GM23248 (cell line): ENCODE measurements around the gene CRIP1. TPM values are rescaled to one million over a fixed set of nuclear protein-coding genes. Genes with fewer than 3 reads are reported as not detected.

ENCODE experiments used
- DNase-seq: peaks from one replicate; pipeline ENCODE4 v3.0.0-alpha.2; 2015
- H2AFZ ChIP-seq: fragments of 200-600 bp; sonication (generic); 2 replicates; pipeline ENCODE4 v1.6.1; 2016; ENCODE audit warnings: antibody characterized with exemption
- H3F3A ChIP-seq: fragments of 200-600 bp; sonication (generic); 2 replicates; pipeline ENCODE4 v1.6.1; 2016; ENCODE audit warnings: mild to moderate bottlenecking, antibody characterized with exemption, mixed run types; ENCODE audit not compliant: insufficient read depth
- H3K27ac ChIP-seq: fragments of 200-600 bp; sonication (generic); 2 replicates; pipeline ENCODE4 v1.5.1; 2016; ENCODE audit warnings: mild to moderate bottlenecking
- H3K27me3 ChIP-seq: fragments of 200-600 bp; sonication (generic); replicated peaks from 2 replicates; pipeline ENCODE4 v1.6.1; 2016; ENCODE audit warnings: mild to moderate bottlenecking; ENCODE audit not compliant: insufficient read depth
- H3K36me3 ChIP-seq: fragments of 200-600 bp; sonication (generic); 2 replicates; pipeline ENCODE4 v1.6.1; 2016; ENCODE audit warnings: low read depth, mild to moderate bottlenecking
- H3K4me1 ChIP-seq: fragments of 200-600 bp; sonication (generic); 2 replicates; pipeline ENCODE4 v1.6.1; 2016; ENCODE audit warnings: mild to moderate bottlenecking; ENCODE audit not compliant: insufficient read depth
- H3K4me2 ChIP-seq: fragments of 200-600 bp; sonication (generic); one replicate; pipeline ENCODE4 v1.6.1; 2016; ENCODE audit warnings: mild to moderate bottlenecking; ENCODE audit not compliant: unreplicated experiment
- H3K4me3 ChIP-seq: fragments of 200-600 bp; sonication (generic); 2 replicates; pipeline ENCODE4 v1.5.1; 2016; ENCODE audit warnings: mild to moderate bottlenecking
- H3K79me2 ChIP-seq: fragments of 200-600 bp; sonication (generic); 2 replicates; pipeline ENCODE4 v1.6.1; 2016; ENCODE audit warnings: mild to moderate bottlenecking; ENCODE audit not compliant: insufficient read depth
- H3K9ac ChIP-seq: fragments of 200-600 bp; sonication (generic); 2 replicates; pipeline ENCODE4 v1.6.1; 2016; ENCODE audit warnings: mild to moderate bottlenecking
- H3K9me2 ChIP-seq: fragments of 200-600 bp; sonication (generic); 2 replicates; pipeline ENCODE4 v1.6.1; 2016; ENCODE audit warnings: mixed run types, mild to moderate bottlenecking, moderate library complexity; ENCODE audit not compliant: insufficient read depth
- H3K9me3 ChIP-seq: fragments of 200-600 bp; sonication (generic); one replicate; pipeline ENCODE4 v1.6.1; 2017; ENCODE audit warnings: low read depth
- H4K20me1 ChIP-seq: fragments of 200-600 bp; sonication (generic); 2 replicates; pipeline ENCODE4 v1.6.0; 2016; ENCODE audit not compliant: insufficient read depth
- EZH2 ChIP-seq: fragments of 200-600 bp; sonication (generic); IDR thresholded peaks from 2 replicates; pipeline ENCODE4 v1.6.1; 2018; ENCODE audit warnings: antibody characterized with exemption, mild to moderate bottlenecking; ENCODE audit not compliant: insufficient read depth, poor library complexity, severe bottlenecking
- EZH2phosphoT487 ChIP-seq: fragments of 200-600 bp; sonication (generic); IDR thresholded peaks from 2 replicates; pipeline ENCODE4 v1.6.1; 2018; ENCODE audit warnings: antibody characterized with exemption, moderate library complexity, mild to moderate bottlenecking, low read depth; ENCODE audit not compliant: insufficient read depth
- WGBS, 2 experiments: methylation state at CpG; one replicate each; pipeline ENCODE4 v1.1.6; 2015 to 2017; ENCODE audit warnings: low lambda C conversion rate in 2 of 2, low coverage in 1 of 2; ENCODE audit errors: missing lambda C conversion rate in 2 of 2; 5-methylcytosine and 5-hydroxymethylcytosine counted together
- in situ Hi-C: fragments of 300-500 bp; cut with MboI; formaldehyde crosslinking; loops from 2 replicates; pipeline ENCODE4 v1.15.0; 2020
- polyA plus RNA-seq: library from polyadenylated mRNA; unstranded; fragments of >200 nt; fragmentation: Nextera tagmentation; extraction: Ambion mirVana; gene quantifications from 2 replicates; pipeline ENCODE4 v1.2.1, GENCODE V29; 2016
- total RNA-seq: library from RNA; depleted of rRNA; stranded (reverse); fragments of >200 nt; shearing (Covaris generic); gene quantifications from 2 replicates; pipeline ENCODE4 v1.2.3, GENCODE V29; 2014

CRIP1 gene
- total and polyA plus RNA-seq, 2 experiments from 2014 or later, result 12.3 to 32.7 TPM

- no peaks in the 10 kb centered on the region for H3K79me2 ChIP-seq
- H2AFZ ChIP-seq, result no peak overlapping the region
- 52 to 53% methylated on average over 13 to 18 of the region's 18 CpGs for WGBS, 2 experiments
- peaks cover 17% of the 10 kb centered on the region for H3K27me3 ChIP-seq
- H3K4me2 ChIP-seq, result no peak overlapping the region
- H3K9ac ChIP-seq, result peak overlapping the region; percentile 67; the same call in 1 of the 2 replicates
- H3K36me3 ChIP-seq, result no peaks in the 10 kb centered on the region
- H3K9me3 ChIP-seq, result no peaks in the 10 kb centered on the region
- in situ Hi-C loops, result no loop called here
- H3F3A ChIP-seq, result no peaks in the 10 kb centered on the region
- no peaks in the 10 kb centered on the region for H4K20me1 ChIP-seq
- no peak overlapping the region for H3K4me3 ChIP-seq
- H3K4me1 ChIP-seq, result peaks cover 18% of the 10 kb centered on the region
- DNase-seq, result no peak
- no peak for TF ChIP-seq EZH2phosphoT487
- TF ChIP-seq EZH2, result no peak
- H3K9me2 ChIP-seq, result no peaks in the 10 kb centered on the region
- H3K27ac ChIP-seq, result no peak overlapping the region
Observed at GRCh38 chr14:105483300-105484068, 3.2 kb upstream of the CRIP1 start.

GRCh38 chr14:105484069-105484996, 2.4 kb upstream of the CRIP1 start:
- Histone ChIP-seq H3K9ac (peak overlapping the region; percentile 67), H3F3A (no peaks in the 10 kb centered on the region), H3K27me3 (peaks cover 17% of the 10 kb centered on the region), H3K79me2 (no peaks in the 10 kb centered on the region), H3K36me3 (no peaks in the 10 kb centered on the region), H3K4me2 (no peak overlapping the region), H3K4me3 (no peak overlapping the region), H3K9me3 (no peaks in the 10 kb centered on the region), H4K20me1 (no peaks in the 10 kb centered on the region), H3K4me1 (peaks cover 20% of the 10 kb centered on the region), H3K27ac (no peak overlapping the region), H3K9me2 (no peaks in the 10 kb centered on the region), H2AFZ (no peak overlapping the region)
- TF ChIP-seq EZH2, result no peak
- TF ChIP-seq EZH2phosphoT487, result no peak
- 29% methylated on average over 19 to 20 of the region's 20 CpGs for WGBS, 2 experiments
- DNase-seq, result peak; percentile 86
- in situ Hi-C loops, result no loop called here

- peaks cover 17% of the 10 kb centered on the region for H3K27me3 ChIP-seq
- in situ Hi-C loops, result no loop called here
- H3F3A ChIP-seq, result no peaks in the 10 kb centered on the region
- no peaks in the 10 kb centered on the region for H3K9me2 ChIP-seq
- TF ChIP-seq EZH2phosphoT487, result no peak
- TF ChIP-seq EZH2, result no peak
- no peak overlapping the region for H3K27ac ChIP-seq
- H4K20me1 ChIP-seq, result no peaks in the 10 kb centered on the region
- H2AFZ ChIP-seq, result no peak overlapping the region
- DNase-seq, result no peak
- WGBS, 2 experiments, result 73 to 79% methylated on average over 14 to 15 of the region's 16 CpGs
- no peaks in the 10 kb centered on the region for H3K9me3 ChIP-seq
- no peaks in the 10 kb centered on the region for H3K79me2 ChIP-seq
- no peak overlapping the region for H3K4me2 ChIP-seq
- no peak overlapping the region for H3K9ac ChIP-seq
- peaks cover 22% of the 10 kb centered on the region for H3K4me1 ChIP-seq
- no peaks in the 10 kb centered on the region for H3K36me3 ChIP-seq
- no peak overlapping the region for H3K4me3 ChIP-seq
Observed at GRCh38 chr14:105484997-105485393, 1.7 kb upstream of the CRIP1 start.

GRCh38 chr14:105485739-105486162, 935 bp upstream of the CRIP1 start:
- H3F3A ChIP-seq, result no peaks in the 10 kb centered on the region
- WGBS, 2 experiments, result 67 to 71% methylated on average over 12 of the region's 12 CpGs
- H3K4me2 ChIP-seq, result no peak overlapping the region
- in situ Hi-C loops, result no loop called here
- H3K79me2 ChIP-seq, result no peaks in the 10 kb centered on the region
- DNase-seq, result no peak
- no peak overlapping the region for H3K4me3 ChIP-seq
- H3K4me1 ChIP-seq, result peaks cover 22% of the 10 kb centered on the region
- no peak for TF ChIP-seq EZH2
- no peak for TF ChIP-seq EZH2phosphoT487
- no peaks in the 10 kb centered on the region for H3K9me3 ChIP-seq
- no peak overlapping the region for H3K9ac ChIP-seq
- H3K9me2 ChIP-seq, result no peaks in the 10 kb centered on the region
- H2AFZ ChIP-seq, result no peak overlapping the region
- H4K20me1 ChIP-seq, result no peaks in the 10 kb centered on the region
- H3K27me3 ChIP-seq, result peaks cover 17% of the 10 kb centered on the region
- H3K36me3 ChIP-seq, result no peaks in the 10 kb centered on the region
- no peak overlapping the region for H3K27ac ChIP-seq
